ENCODE results near the gene AKAP8L. TPM values are rescaled to one million over a fixed set of nuclear protein-coding genes. Genes with fewer than 3 reads are reported as not detected.
A peak's percentile ranks its signal among the peaks of the same experiment; 100 is the strongest.
"Not testable (repeated sequence)": the region's sequence is repeated elsewhere in the genome, so short reads cannot be mapped to it uniquely, and the experiment has no call there.

AKAP8L gene
- total RNA-seq, 1 experiment from 2014 or later, result 66.3 TPM

DNA sequence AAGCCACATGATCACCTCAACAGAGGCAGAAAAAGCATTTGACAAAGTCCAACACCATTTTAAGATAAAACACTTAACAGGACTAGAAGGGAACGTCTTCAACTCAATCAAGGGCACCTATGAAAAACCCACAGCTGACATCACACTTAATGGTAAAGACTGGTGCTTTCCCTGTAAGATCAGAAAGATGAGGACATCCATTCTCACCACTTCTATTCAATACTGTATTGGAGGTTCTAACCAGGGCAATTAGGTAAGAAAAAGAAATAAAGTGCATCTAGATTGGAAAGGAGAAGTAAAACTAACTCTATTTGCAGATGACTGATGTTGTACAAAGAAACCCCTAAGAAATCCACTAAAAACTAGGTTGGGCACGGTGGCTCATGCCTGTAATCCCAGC lies 28.0 kb downstream of the AKAP8L start:
- no peak for DNase-seq (ENCODE audit: low spot score)

DNA sequence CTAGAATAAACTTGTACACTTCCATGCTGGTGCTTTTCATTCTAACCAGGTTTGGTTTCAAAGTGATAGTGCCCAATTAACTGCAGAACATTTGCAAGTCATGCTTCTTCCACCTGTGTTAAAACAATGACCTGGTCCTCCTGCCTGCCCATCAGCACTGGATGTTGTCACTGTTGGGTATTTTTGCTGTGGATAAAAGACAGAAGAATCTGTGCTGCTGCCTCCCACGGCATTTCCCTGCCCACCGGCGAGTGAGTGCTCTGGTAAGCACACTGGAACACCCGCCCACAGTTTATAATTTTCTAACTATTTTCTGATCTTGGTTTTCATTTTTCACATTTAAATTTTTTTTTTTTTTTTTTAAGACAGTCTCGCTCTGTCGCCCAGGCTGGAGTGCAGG lies 36.9 kb downstream of the AKAP8L start:
- DNase-seq (ENCODE audit: low spot score), result no peak

GRCh38 chr19:15381429-15381828 lies 37.4 kb downstream of the AKAP8L start:
- no peak for DNase-seq (ENCODE audit: low spot score)

DNA sequence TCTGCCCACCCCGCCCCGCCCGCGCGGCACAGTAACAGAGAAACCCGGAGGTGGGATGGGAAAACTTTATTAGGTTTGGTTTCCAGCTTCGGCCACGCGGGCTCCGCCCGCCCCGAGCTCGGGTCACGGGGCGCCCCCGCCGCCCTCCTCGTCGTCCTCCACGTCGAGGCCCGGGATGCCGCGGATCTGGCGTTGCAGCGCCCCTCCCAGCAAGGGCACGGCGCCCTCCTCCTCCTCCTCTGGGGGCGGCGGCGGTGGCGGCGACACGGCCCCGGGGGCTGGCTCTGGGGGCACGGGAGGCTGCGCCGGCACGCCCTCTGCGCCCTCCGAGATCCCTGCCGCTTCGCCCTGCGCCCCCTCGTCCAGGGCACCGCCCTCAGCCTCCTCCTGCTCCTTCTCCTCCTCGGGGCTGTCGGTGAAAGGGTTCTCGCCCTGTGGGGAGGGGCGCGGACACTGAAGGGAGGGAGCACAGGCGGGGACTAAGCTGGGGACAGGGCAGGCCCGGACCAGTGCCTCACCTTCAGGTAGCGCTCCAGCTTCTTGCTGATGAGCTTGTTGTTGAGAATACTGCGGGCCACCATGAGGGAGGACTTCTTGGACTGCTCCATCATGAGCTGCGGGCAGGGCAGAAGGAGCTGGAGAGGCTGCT lies 38.7 kb downstream of the AKAP8L start:
- DNase-seq (ENCODE audit: low spot score), result peak; percentile 66

- DNase-seq (ENCODE audit: low spot score), result peak; percentile 95
Observed at GRCh38 chr19:15379083-15379998, 39.4 kb downstream of the AKAP8L start, which contains the start of gene AKAP8. TSS of gene AKAP8 (minus strand) at chr19:15379787. CDS start at chr19:15379731, 56 bp downstream.

- DNase-seq (ENCODE audit: low spot score), result peak; percentile 62
Observed at GRCh38 chr19:15378534-15379082, 40.2 kb downstream of the AKAP8L start.

- no peak for DNase-seq (ENCODE audit: low spot score)
Observed at GRCh38 chr19:15374796-15375440, 43.9 kb downstream of the AKAP8L start.

DNA sequence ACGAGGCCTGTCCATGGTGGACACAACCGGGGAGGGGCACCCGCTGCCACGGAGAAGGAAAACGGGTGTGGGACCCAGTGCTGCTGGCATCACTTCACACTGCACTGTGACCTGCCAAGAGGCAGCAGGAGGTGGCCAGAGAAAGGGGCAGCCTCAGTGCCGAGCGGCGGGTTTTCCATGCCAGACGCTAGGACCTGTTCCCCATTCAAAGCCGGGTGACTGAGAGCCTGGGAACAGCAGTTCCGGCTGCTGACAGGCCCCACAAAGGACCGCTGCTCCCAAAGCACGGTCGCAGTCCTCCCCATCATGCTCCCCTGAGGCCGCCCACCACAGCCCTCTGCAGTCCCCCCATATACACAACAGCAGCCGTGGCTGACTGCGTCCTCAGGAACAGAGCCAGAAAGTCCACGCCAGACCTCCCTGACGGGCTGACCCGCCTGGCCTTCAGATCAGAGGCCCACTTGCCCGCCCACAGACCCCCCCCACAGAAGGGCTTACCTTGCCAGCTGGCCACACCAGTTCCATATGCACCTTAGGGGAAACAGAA lies 44.6 kb downstream of the AKAP8L start:
- DNase-seq (ENCODE audit: low spot score), result no peak

GRCh38 chr19:15373644-15374043 lies 45.1 kb downstream of the AKAP8L start:
- DNase-seq (ENCODE audit: low spot score), result no peak

DNA sequence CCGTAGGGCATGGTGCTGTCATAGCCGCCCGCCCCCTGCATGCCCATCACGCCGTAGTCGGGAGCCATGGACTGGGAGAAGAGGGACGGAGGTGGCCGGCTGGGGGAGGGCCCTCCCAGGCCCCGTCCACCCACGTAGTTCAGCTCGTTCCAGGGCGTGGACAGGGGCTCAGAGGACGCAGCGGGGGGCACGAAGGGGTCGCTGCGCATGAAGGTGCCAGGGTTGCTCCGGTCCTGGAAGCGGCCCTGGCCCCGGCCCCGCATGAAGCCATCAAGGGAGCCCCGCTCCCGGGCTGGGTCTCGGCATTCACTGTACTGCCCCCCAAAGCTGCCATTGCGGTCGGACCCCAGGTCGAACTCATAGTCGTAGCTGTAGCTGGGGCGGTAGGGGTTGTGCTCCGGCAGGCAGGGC lies 45.9 kb downstream of the AKAP8L start:
- DNase-seq (ENCODE audit: low spot score), result no peak

- no peak for DNase-seq (ENCODE audit: low spot score)
Observed at GRCh38 chr19:15372470-15372869, 46.3 kb downstream of the AKAP8L start.

DNA sequence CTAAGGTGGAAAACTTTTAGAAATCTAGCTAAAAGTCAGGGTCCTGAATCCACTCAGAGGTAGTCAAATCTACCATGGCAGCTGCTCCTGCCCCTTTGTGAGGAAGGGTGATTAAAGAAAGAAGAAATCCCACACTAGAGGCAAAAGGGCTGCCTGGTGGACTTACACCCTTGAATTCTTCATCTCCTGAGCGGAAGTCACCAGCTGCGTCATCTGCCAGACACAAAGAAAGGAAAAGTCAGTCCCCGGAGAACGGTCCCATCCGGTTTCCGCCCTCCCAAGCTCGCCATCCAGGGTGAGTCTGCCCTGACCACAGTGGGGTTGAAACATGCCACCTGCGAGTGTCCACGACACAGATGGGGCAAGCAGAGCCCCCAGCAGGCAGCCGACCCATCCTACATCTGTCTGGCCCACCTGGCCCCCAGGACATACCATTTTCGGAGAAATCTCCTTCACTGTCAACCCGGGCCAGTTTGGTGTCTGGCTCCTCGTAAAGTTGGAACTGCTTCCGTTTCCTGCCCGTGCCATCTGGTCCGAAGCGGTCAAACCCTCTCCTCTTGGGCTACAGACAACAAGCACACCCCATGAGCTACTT lies 46.9 kb downstream of the AKAP8L start:
- DNase-seq (ENCODE audit: low spot score), result no peak

- DNase-seq (ENCODE audit: low spot score), result no peak
Observed at GRCh38 chr19:15371119-15371518, 47.7 kb downstream of the AKAP8L start.

DNA sequence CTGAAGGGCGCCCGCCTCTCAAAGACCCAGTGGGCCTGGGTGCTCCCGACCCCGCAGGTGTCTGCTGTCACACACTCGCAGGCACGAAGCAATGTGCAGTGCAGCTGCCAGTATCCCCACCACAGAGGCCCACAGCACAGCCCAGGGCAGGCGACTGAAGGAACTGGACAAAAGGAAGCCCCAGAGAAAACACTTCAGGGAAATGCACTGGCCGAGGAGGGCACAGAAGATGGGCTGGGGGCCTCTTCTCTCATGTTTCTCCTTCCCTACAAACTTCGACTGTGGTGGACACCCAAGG lies 49.2 kb downstream of the AKAP8L start:
- no peak for DNase-seq (ENCODE audit: low spot score)

DNA sequence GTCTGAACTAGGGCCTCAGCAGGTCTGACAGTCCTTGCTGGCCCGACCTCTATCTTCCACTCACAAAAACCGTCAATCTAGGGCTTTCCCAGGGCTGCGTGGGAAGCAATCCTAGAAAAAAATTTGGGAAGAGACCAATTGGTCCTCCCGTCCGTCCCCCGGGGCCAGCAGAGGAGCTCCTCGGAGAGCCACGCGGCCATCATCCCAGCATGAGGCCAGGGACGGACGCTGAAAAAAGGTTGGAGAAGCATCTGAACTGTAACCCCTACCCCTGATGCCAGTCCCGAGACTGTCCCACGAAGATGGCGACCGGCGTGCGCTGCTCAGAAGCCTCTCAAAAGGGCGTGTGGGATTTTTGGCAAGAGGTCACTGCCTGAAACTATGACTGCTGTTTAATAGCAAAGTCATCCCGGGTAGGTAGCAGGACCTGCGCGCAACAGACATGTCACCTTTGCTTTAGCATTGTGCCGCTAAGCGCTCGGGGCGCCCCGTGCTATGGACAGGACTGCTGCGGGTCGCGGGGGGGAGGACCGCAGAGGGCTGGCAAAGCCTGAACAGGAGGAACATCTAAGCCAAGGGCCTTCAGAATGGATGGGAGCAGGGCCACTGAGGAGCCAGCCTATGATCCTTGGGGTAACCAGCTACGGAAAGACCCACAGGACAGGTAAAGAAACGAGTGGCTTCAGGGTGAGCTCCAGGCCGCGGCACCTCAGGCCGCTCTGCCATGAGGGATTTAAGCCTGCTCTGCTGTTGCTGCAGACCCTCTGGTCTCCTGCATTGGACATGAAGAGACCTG lies 49.8 kb downstream of the AKAP8L start:
- no peak for DNase-seq (ENCODE audit: low spot score)

DNA sequence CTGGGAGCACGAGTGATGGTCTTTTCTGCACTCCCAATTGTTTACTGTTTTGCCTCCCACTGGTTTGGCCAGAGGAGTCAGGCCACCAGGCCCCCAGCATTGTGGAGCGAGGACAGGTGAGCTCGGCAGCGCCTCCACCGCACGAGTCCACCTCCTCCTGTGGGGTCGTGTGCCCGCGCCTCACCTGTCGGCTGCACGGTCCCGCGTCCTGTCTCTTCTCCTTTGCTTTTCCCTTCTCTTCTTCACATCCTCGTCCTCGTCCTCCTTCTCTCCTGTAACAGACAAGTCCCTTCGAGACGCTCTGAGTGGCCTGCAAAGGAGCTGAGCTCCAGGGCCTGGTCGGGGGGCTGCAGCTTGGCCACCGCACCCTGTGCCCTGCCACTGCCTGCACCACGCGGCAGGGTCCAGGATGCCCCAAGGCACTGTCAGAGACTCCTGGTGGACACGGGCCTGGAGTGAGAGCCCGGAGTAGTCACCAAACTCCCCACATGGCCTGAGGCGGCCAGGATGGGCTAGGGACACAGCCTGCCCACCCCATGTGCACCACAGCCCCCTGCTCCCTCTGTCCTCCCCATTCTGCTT lies 50.6 kb downstream of the AKAP8L start:
- no peak for DNase-seq (ENCODE audit: low spot score)

GRCh38 chr19:15367439-15367838 lies 51.3 kb downstream of the AKAP8L start:
- DNase-seq (ENCODE audit: low spot score), result no peak

DNA sequence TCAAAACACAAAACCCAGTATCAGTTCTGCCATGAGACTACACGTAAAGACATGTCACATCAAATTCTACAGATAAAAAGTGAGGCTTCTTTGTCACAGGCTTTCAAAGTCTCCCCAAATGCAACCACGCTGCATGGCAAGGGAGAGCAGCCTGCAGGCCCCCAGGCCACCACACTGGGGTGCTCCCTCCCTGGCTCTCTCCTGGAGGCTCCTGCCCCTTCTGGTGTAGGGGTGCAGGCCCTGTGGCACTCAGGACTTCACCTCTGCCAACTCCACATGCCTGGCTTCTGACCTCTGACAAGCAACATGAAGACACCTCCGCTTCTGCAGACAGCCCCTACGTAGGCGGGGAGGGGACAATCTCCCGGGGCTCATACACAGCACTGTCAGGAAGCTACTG lies 53.5 kb downstream of the AKAP8L start:
- DNase-seq (ENCODE audit: low spot score), result no peak

DNA sequence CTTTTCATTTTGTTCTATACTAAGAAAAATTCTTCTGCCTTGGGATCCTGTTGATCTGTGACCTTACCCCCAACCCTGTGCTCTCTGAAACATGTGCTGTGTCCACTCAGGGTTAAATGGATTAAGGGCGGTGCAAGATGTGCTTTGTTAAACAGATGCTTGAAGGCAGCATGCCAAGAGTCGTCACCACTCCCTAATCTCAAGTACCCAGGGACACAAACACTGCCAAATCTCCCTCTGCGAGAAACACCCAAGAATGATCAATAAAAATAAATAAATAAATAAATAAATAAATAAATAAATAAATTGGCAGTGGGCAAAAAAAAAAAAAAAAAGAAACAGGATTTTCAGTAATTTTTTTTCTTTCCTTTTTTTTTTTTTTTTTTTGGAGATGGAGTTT lies 55.0 kb downstream of the AKAP8L start:
- not testable (repeated sequence) for DNase-seq (ENCODE audit: low spot score)

DNA sequence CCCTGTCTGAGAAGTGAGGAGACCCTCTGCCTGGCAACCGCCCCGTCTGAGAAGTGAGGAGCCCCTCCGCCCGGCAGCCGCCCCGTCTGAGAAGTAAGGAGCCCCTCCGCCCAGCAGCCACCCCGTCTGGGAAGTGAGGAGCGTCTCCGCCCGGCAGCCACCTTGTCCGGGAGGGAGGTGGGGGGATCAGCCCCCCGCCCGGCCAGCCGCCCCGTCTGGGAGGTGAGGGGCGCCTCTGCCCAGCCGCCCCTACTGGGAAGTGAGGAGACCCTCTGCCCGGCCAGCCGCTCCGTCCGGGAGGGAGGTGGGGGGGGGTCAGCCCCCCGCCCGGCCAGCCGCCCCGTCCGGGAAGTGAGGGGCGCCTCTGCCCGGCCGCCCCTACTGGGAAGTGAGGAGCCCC lies 55.7 kb downstream of the AKAP8L start:
- not testable (repeated sequence) for DNase-seq (ENCODE audit: low spot score)
